ENCODE data around the gene AHCTF1. TPM values are rescaled to one million over a fixed set of nuclear protein-coding genes. Genes with fewer than 3 reads are reported as not detected.
"Not testable (repeated sequence)": the region's sequence is repeated elsewhere in the genome, so short reads cannot be mapped to it uniquely, and the experiment has no call there.

Gene AHCTF1
- total RNA-seq, 1 donor from 2014 or later = 41.0 TPM

DNA sequence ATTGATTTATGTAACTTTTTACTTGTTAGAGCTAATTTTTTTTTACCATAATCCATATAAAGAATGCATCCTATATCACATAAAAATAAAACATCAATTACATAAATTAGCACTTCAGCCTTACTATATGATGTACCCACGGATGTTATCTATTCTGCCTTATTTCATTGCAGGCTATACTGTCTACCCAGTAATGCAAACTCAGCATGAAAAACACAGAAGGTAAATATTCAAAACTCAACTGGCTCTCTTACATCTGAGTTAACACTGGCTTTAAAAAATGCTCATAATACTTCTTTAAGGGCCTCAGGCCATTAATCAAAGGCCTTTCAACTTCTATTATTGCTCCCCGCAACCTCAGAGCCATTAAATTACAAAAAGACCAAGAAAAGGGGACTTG, 65.8 kb downstream of the AHCTF1 start:
- Histone ChIP-seq H3K27ac (no peak overlapping the region), H3K4me1 (peaks cover under 1% of the 10 kb centered on the region), H3K9me3 (no peaks in the 10 kb centered on the region), H3K36me3 (peaks cover 0 to 25% of the 10 kb centered on the region in 2 donors), H3K4me3 (no peak overlapping the region), H3K27me3 (no peaks in the 10 kb centered on the region)
- intact Hi-C loops (cut with DNase I) = no loop called here
- TF ChIP-seq, protein P1, sequence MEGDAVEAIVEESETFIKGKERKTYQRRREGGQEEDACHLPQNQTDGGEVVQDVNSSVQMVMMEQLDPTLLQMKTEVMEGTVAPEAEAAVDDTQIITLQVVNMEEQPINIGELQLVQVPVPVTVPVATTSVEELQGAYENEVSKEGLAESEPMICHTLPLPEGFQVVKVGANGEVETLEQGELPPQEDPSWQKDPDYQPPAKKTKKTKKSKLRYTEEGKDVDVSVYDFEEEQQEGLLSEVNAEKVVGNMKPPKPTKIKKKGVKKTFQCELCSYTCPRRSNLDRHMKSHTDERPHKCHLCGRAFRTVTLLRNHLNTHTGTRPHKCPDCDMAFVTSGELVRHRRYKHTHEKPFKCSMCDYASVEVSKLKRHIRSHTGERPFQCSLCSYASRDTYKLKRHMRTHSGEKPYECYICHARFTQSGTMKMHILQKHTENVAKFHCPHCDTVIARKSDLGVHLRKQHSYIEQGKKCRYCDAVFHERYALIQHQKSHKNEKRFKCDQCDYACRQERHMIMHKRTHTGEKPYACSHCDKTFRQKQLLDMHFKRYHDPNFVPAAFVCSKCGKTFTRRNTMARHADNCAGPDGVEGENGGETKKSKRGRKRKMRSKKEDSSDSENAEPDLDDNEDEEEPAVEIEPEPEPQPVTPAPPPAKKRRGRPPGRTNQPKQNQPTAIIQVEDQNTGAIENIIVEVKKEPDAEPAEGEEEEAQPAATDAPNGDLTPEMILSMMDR (IDR thresholded peaks at IDR 0.05) = no peak
- TF ChIP-seq POLR2A (IDR thresholded peaks at IDR 0.05) = no peak
- TF ChIP-seq POLR2AphosphoS5 (IDR thresholded peaks at IDR 0.05; ENCODE audit: insufficient read depth in 1 of 2, low read depth in 1 of 2) = no peak
- no peak for DNase-seq (ENCODE audit: extremely low spot score in 2 of 2)

DNA sequence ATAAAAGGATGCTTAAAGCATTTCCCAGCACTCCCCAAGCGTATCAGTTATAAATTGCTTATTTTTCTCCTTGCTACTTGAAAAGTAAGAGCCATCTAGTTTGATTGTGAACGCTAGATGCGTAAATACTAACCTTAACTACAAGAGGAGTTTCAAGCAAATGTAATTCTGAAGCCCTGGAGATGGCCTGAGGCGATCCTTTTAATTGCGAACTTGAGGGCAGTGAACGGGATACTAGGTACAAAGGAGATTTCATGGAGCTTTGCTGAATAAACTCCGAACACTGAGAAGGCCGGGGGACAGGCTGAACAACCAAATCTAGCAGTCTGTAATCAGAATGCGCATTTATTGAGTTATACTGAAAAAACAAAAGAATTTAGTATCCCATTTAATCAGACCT, 68.0 kb downstream of the AHCTF1 start:
- H3K4me1 ChIP-seq; intact Hi-C loops (cut with DNase I); H3K27me3 ChIP-seq; H3K4me3 ChIP-seq; H3K9me3 ChIP-seq; DNase-seq (ENCODE audit: extremely low spot score in 2 of 2); H3K27ac ChIP-seq: not testable (repeated sequence)
- peaks cover 0 to 31% of the 10 kb centered on the region in 2 donors for H3K36me3 ChIP-seq

DNA sequence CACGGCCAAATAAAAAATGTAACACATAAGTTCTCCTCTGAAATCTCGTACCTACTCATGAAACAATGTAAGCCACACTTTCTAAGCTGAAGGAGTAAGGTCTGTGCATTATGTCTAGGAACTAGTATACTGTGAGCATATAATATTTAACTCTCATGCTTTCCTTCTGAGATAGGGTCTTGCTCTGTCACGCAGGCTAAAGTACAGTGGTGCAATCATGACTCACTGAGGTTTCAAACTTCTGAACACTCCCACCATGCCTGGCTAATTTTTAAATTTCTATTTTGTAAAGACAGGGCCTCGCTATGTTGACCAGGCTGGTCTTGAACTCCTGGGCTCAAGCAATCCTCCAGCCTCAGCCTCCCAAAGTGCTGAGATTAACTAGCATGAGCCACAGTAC, 71.3 kb downstream of the AHCTF1 start:
- Histone ChIP-seq H3K4me1 (no peaks in the 10 kb centered on the region), H3K27me3 (no peaks in the 10 kb centered on the region), H3K36me3 (peaks cover 0 to 58% of the 10 kb centered on the region in 2 donors), H3K9me3 (no peaks in the 10 kb centered on the region), H3K4me3 (no peak overlapping the region), H3K27ac (no peak overlapping the region)
- DNase-seq (ENCODE audit: extremely low spot score in 2 of 2) = no peak
- TF ChIP-seq, protein P1 (IDR thresholded peaks at IDR 0.05) = no peak
- TF ChIP-seq POLR2AphosphoS5 (IDR thresholded peaks at IDR 0.05; ENCODE audit: insufficient read depth in 1 of 2, low read depth in 1 of 2) (no peak), POLR2A (IDR thresholded peaks at IDR 0.05) (no peak)
- intact Hi-C loops (cut with DNase I) = no loop called here

DNA sequence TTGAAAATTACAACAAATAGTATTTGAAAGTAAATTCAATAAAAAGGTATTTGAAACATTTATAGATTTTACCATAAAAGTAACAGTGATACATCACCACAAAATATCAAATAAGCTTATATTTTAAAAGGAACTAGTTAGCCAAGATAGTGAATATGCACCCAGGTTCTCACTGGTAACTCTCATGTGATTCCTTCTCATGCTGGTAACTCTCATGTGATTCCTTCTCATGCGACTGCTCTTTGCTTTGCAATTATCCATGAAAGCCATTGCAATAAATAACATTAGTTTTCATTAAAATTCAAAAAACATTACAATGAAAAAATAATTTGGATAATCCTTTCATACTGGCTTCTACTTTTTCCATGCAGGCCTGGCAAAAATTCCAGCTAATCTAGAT, 75.4 kb downstream of the AHCTF1 start:
- TF ChIP-seq POLR2A (IDR thresholded peaks at IDR 0.05) = no peak
- no peak for TF ChIP-seq POLR2AphosphoS5 (IDR thresholded peaks at IDR 0.05; ENCODE audit: insufficient read depth in 1 of 2, low read depth in 1 of 2)
- TF ChIP-seq, protein P1 (IDR thresholded peaks at IDR 0.05) = no peak
- no peak for DNase-seq (ENCODE audit: extremely low spot score in 2 of 2)
- no peaks in the 10 kb centered on the region for H3K9me3 ChIP-seq
- H3K27ac ChIP-seq = no peak overlapping the region
- H3K4me1 ChIP-seq = no peaks in the 10 kb centered on the region
- intact Hi-C loops (cut with DNase I) = no loop called here
- H3K27me3 ChIP-seq = no peaks in the 10 kb centered on the region
- H3K4me3 ChIP-seq = no peak overlapping the region
- H3K36me3 ChIP-seq = peaks cover 0 to 67% of the 10 kb centered on the region in 2 donors

DNA sequence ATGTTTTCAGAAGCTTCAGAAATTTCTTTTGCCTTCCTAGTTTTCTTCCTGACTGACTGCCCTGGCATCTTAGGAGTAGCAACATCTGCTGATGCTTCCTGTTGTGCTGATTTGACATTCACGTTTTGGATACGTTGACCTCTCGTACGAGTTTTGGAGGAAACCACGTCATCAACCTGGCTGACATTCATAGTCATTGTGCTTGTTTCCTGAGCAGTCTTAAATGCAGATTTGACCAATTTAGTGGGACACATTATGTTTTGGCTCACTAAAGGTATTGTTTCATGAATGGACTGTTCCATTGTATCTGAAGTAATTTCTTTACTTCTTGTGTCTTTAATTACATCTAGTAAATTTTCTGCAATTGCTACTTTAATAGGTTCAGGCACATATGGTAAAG, 81.1 kb downstream of the AHCTF1 start:
- H3K9me3 ChIP-seq; H3K27ac ChIP-seq; DNase-seq (ENCODE audit: extremely low spot score in 2 of 2); intact Hi-C loops (cut with DNase I); H3K4me1 ChIP-seq; H3K4me3 ChIP-seq; H3K27me3 ChIP-seq: not testable (repeated sequence)
- peaks cover 0 to 50% of the 10 kb centered on the region in 2 donors for H3K36me3 ChIP-seq

DNA sequence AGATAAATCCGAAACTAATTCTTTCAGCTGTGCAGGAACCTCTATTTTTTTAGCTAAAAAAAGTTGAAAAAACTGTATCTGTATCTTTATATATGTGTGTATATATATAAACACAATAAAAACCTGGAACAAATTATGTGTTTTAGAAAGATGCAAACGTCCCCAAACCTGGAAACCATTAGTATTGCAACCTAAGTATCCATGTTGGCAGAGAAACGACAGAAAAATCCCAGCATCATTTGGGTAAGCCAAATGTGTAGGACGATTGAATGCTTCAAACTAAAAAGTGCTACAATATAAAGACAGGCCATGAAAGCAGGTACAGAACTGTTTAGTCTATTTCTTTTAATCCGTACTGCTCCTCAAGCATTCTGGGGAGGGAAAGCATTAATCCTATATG, 87.9 kb downstream of the AHCTF1 start:
- no peak overlapping the region for H3K4me3 ChIP-seq
- DNase-seq (ENCODE audit: extremely low spot score in 2 of 2) = no peak
- no peaks in the 10 kb centered on the region for H3K9me3 ChIP-seq
- no peaks in the 10 kb centered on the region for H3K4me1 ChIP-seq
- peaks cover 0 to 26% of the 10 kb centered on the region in 2 donors for H3K36me3 ChIP-seq
- intact Hi-C loops (cut with DNase I) = no loop called here
- TF ChIP-seq POLR2AphosphoS5 (IDR thresholded peaks at IDR 0.05; ENCODE audit: insufficient read depth in 1 of 2, low read depth in 1 of 2) = no peak
- no peak for TF ChIP-seq POLR2A (IDR thresholded peaks at IDR 0.05)
- TF ChIP-seq, protein P1 (IDR thresholded peaks at IDR 0.05) = no peak
- no peak overlapping the region for H3K27ac ChIP-seq
- no peaks in the 10 kb centered on the region for H3K27me3 ChIP-seq

DNA sequence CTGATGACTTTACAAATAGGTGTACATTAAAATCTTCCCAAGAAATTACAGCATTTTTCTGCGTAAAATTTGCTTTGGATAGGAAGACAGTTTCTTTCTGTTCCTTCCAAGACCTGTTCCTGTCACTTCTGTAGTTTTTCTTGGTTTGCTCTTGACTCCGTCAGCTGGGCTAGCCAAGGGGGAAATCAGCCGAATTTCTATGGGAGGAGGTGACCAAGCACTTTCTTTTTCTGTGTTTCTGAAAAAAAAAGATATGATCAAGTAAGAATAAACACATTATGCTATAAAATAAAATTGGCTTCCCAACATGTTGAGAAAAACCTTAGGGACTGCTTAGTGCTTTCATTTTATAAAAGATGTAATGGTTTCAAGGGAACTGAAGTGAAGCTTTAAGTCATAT, 91.0 kb downstream of the AHCTF1 start:
- DNase-seq (ENCODE audit: extremely low spot score in 2 of 2); H3K4me1 ChIP-seq; H3K4me3 ChIP-seq; intact Hi-C loops (cut with DNase I); H3K27ac ChIP-seq; H3K9me3 ChIP-seq; H3K27me3 ChIP-seq: not testable (repeated sequence)
- H3K36me3 ChIP-seq = peaks cover 0 to 19% of the 10 kb centered on the region in 2 donors

Data from vagina (tissue), 2 donors.